ENCODE measurements around the gene PLCH2.

PLCH2 gene

DNA sequence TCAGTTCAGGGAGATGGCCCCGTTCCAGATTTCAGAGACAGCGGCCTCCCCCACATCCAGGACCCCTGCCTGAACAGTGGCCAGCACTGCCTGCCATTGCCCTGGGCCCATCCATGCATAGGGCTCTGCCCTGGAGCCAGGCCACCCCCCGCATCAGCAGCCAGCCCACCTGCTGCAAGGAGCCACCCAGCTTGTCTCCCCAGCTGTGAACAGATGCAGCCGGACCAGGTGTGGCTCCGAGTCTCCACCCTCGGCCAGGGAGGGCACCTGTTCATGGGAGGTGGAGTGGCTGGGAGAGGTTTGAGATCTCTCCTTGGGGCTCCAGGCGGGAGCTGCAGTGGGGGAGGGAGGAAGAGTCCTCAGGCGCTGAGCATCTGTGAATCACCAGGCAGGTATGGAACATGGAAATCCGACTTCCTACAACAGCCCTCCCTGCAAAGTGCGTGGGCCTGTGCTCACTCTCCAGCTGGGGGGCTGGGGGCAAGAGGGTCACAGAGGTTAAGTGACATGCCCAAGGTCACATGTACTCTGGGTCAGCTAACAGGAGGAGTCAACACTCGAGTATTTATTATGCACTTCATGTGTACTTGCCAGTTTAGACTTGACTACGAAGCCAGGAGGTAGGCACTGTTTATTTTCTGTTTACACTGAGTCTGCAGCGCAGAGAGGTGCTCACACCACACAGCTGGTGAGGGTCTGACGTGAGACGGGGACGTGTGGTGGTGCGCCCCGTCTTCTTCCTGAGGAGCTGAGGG lies 58.8 kb downstream of the PLCH2 start:
- Histone ChIP-seq H3K27me3 (replicated peaks; ENCODE audit: control insufficient read depth, insufficient read depth, low read length) (peaks cover 61% of the 10 kb centered on the region), H3K9me3 (ENCODE audit: control insufficient read depth, low read length) (no peaks in the 10 kb centered on the region), H3K36me3 (ENCODE audit: control insufficient read depth, insufficient read depth, low read length, severe bottlenecking) (no peaks in the 10 kb centered on the region), H3K9ac (ENCODE audit: low read length) (no peak overlapping the region), H3K4me3 (ENCODE audit: low read length) (no peak overlapping the region), H3K4me1 (ENCODE audit: control insufficient read depth, insufficient read depth, low read length) (no peaks in the 10 kb centered on the region)
- DNase-seq (ENCODE audit: low read depth), result peak; percentile 36

DNA sequence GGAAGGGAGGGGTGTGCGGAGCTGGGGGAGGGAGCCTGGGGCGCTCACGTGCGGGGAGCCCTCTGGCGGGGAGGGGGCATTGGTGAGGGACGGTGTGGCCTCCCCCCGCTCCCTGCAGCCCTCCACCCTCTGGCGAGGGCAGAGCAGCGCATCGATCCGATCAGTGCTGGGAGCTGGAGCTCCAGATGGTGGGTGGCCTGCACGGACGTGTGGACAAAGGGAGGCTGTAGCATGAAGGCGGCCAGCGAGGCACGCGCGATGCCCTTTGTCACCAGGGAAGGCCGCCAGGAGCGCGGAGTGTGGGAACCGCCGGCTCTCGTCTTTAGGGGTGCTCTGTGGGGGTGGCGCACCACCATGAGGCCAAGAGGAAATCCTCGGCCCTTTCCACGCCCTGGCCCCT lies 59.4 kb downstream of the PLCH2 start:
- DNase-seq (ENCODE audit: low read depth), result no peak

DNA sequence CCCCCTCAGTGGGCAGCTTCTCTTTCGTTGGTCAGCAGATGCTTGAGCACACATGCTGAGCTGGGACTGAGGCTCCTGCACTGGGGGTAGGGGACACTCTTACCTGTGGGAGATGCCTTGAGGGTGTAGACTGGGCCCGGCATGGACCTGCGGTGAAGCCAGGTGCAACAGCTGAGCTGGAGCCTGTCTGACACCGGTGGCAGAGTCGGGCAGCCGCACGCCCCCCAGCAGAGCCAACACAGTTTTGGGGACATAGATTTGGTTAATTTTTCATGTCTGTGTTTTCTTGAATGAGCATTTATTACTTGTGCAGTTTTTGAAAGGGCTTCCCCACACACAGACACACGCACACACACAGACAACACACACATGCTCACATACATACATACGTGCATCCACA lies 59.9 kb downstream of the PLCH2 start:
- no peak overlapping the region for H3K9ac ChIP-seq (ENCODE audit: low read length)
- DNase-seq (ENCODE audit: low read depth), result no peak
- H3K9me3 ChIP-seq (ENCODE audit: control insufficient read depth, low read length), result no peaks in the 10 kb centered on the region
- no peaks in the 10 kb centered on the region for H3K4me1 ChIP-seq (ENCODE audit: control insufficient read depth, insufficient read depth, low read length)
- no peaks in the 10 kb centered on the region for H3K36me3 ChIP-seq (ENCODE audit: control insufficient read depth, insufficient read depth, low read length, severe bottlenecking)
- H3K27me3 ChIP-seq (replicated peaks; ENCODE audit: control insufficient read depth, insufficient read depth, low read length), result peaks cover 60% of the 10 kb centered on the region
- no peak overlapping the region for H3K4me3 ChIP-seq (ENCODE audit: low read length)

More for the DNA sequence above, 59.4 kb downstream of the PLCH2 start:
- H3K4me1 ChIP-seq (ENCODE audit: control insufficient read depth, insufficient read depth, low read length), result no peaks in the 10 kb centered on the region
- H3K4me3 ChIP-seq (ENCODE audit: low read length), result no peak overlapping the region
- peaks cover 65% of the 10 kb centered on the region for H3K27me3 ChIP-seq (replicated peaks; ENCODE audit: control insufficient read depth, insufficient read depth, low read length)
- H3K36me3 ChIP-seq (ENCODE audit: control insufficient read depth, insufficient read depth, low read length, severe bottlenecking), result no peaks in the 10 kb centered on the region
- no peak overlapping the region for H3K9ac ChIP-seq (ENCODE audit: low read length)
- no peaks in the 10 kb centered on the region for H3K9me3 ChIP-seq (ENCODE audit: control insufficient read depth, low read length)

DNA sequence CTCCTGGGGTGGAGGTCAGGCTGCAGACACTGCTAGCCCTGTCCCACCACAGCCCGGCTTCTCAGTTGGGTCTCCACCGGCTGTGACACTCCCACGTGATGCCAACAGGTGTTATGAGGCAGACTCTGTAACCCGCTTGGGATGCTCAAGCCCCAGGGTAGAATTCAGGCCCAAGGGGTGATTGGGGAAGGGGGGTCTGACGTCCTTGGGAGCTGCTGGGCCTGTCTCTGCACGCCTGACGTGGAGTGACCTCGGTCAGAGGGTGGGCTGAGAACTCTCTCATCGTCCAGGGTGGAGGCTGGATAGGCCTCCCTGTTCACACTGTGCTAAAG lies 61.7 kb downstream of the PLCH2 start:
- H3K4me1 ChIP-seq (ENCODE audit: control insufficient read depth, insufficient read depth, low read length), result no peaks in the 10 kb centered on the region
- H3K27me3 ChIP-seq (replicated peaks; ENCODE audit: control insufficient read depth, insufficient read depth, low read length), result peaks cover 51% of the 10 kb centered on the region
- no peak overlapping the region for H3K4me3 ChIP-seq (ENCODE audit: low read length)
- no peaks in the 10 kb centered on the region for H3K9me3 ChIP-seq (ENCODE audit: control insufficient read depth, low read length)
- no peak for DNase-seq (ENCODE audit: low read depth)
- no peak overlapping the region for H3K9ac ChIP-seq (ENCODE audit: low read length)
- H3K36me3 ChIP-seq (ENCODE audit: control insufficient read depth, insufficient read depth, low read length, severe bottlenecking), result no peaks in the 10 kb centered on the region

GRCh38 chr1:2538376-2538775 lies 62.3 kb downstream of the PLCH2 start:
- DNase-seq (ENCODE audit: low read depth), result no peak
- H3K4me1 ChIP-seq (ENCODE audit: control insufficient read depth, insufficient read depth, low read length), result no peaks in the 10 kb centered on the region
- no peak overlapping the region for H3K9ac ChIP-seq (ENCODE audit: low read length)
- H3K27me3 ChIP-seq (replicated peaks; ENCODE audit: control insufficient read depth, insufficient read depth, low read length), result peaks cover 48% of the 10 kb centered on the region
- no peaks in the 10 kb centered on the region for H3K36me3 ChIP-seq (ENCODE audit: control insufficient read depth, insufficient read depth, low read length, severe bottlenecking)
- no peaks in the 10 kb centered on the region for H3K9me3 ChIP-seq (ENCODE audit: control insufficient read depth, low read length)
- H3K4me3 ChIP-seq (ENCODE audit: low read length), result no peak overlapping the region

DNA sequence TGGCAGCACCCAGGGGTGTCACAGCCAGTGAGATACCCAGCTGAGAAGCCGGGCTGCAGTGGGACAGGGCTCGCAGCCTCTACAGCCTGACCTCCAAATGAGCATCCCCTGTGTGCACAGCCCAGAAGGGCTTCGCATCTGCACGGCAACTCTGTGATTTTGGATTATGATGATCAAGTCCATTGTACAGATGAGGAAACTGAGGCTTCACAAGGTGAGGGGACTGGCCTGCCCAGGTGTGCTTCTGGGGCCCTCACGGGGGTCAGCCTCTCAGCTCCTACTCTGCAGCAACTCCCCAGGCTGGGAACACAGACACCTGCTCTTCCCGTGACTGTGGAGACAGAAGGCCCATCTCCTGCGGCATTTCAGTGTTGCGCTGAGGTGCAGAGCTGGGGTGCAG lies 62.8 kb downstream of the PLCH2 start:
- Histone ChIP-seq H3K36me3 (ENCODE audit: control insufficient read depth, insufficient read depth, low read length, severe bottlenecking) (no peaks in the 10 kb centered on the region), H3K9ac (ENCODE audit: low read length) (no peak overlapping the region), H3K9me3 (ENCODE audit: control insufficient read depth, low read length) (no peaks in the 10 kb centered on the region), H3K4me3 (ENCODE audit: low read length) (no peak overlapping the region), H3K27me3 (replicated peaks; ENCODE audit: control insufficient read depth, insufficient read depth, low read length) (peaks cover 45% of the 10 kb centered on the region), H3K4me1 (ENCODE audit: control insufficient read depth, insufficient read depth, low read length) (no peaks in the 10 kb centered on the region)
- no peak for DNase-seq (ENCODE audit: low read depth)

- Histone ChIP-seq H3K36me3 (ENCODE audit: control insufficient read depth, insufficient read depth, low read length, severe bottlenecking) (no peaks in the 10 kb centered on the region), H3K4me1 (ENCODE audit: control insufficient read depth, insufficient read depth, low read length) (no peaks in the 10 kb centered on the region), H3K27me3 (replicated peaks; ENCODE audit: control insufficient read depth, insufficient read depth, low read length) (peaks cover 43% of the 10 kb centered on the region), H3K9ac (ENCODE audit: low read length) (no peak overlapping the region), H3K4me3 (ENCODE audit: low read length) (no peak overlapping the region), H3K9me3 (ENCODE audit: control insufficient read depth, low read length) (no peaks in the 10 kb centered on the region)
- no peak for DNase-seq (ENCODE audit: low read depth)
Measured at GRCh38 chr1:2539312-2539907, 63.3 kb downstream of the PLCH2 start.

DNA sequence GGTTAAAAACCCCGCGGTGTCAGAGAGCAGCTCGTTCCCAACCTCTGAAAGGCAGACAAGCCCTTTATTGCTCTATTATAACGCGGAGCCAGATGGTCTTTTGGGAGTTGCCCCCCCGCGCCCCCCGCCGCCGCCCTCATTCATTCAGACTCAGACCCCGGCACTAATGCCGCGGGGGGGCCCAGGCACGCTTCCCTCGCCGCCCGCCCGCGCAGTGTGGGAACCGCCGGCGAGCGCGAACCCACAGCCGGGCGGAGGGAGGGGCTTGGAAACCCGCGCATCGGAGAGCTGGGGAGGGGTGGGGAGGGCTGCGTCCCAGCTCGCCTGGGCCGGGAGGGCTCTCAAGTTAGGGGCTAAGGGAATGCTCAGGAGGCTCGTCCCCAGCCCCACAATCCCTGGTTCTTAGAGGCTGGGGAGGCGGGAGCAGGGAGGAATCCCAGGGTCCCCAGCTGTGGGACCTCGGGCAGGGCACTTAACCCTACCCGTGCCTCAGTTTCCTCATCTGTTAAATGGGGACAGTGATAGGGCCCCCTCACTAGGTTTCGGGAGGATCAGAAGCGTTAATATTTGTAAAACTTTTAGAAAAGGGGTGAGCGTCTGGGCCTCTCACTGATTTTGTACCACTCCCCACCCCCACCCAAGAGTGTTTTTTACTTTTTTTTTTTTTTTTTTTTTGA lies 64.9 kb downstream of the PLCH2 start:
- no peaks in the 10 kb centered on the region for H3K4me1 ChIP-seq (ENCODE audit: control insufficient read depth, insufficient read depth, low read length)
- H3K4me3 ChIP-seq (ENCODE audit: low read length), result no peak overlapping the region
- no peak overlapping the region for H3K9ac ChIP-seq (ENCODE audit: low read length)
- H3K9me3 ChIP-seq (ENCODE audit: control insufficient read depth, low read length), result no peaks in the 10 kb centered on the region
- peaks cover 30% of the 10 kb centered on the region for H3K27me3 ChIP-seq (replicated peaks; ENCODE audit: control insufficient read depth, insufficient read depth, low read length)
- no peak for DNase-seq (ENCODE audit: low read depth)
- no peaks in the 10 kb centered on the region for H3K36me3 ChIP-seq (ENCODE audit: control insufficient read depth, insufficient read depth, low read length, severe bottlenecking)

DNA sequence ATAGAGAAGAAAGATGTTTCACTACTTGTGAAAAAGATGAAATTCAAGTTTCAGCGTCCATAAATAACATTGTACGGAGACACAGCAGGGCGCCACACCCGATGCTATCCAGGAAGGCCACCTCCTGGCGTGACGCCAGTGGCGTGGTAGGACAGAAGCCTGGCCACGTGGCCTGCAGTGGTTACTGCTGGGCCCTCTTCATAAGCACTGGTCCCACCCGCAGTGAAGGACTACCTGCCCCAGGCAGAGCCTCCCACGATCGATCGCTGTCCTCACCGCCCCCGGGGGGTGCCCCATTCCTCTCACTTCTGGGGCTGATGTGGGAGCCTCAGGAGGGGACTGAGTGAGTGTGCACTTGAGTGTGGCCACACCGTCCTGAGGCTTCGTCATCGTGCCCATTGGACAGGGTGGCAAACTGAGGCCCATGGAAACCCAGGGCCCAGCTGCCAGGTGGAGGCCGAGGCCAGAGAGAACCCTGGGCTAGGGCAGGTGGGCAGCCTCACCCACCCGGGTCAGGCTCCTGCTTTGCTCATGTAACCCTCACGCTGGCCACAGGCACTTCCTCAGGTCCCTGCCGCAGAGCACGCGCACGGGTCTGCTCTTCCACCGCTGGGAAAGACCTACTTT lies 65.6 kb downstream of the PLCH2 start:
- H3K9me3 ChIP-seq (ENCODE audit: control insufficient read depth, low read length), result no peaks in the 10 kb centered on the region
- H3K4me1 ChIP-seq (ENCODE audit: control insufficient read depth, insufficient read depth, low read length), result peaks cover 2% of the 10 kb centered on the region

DNA sequence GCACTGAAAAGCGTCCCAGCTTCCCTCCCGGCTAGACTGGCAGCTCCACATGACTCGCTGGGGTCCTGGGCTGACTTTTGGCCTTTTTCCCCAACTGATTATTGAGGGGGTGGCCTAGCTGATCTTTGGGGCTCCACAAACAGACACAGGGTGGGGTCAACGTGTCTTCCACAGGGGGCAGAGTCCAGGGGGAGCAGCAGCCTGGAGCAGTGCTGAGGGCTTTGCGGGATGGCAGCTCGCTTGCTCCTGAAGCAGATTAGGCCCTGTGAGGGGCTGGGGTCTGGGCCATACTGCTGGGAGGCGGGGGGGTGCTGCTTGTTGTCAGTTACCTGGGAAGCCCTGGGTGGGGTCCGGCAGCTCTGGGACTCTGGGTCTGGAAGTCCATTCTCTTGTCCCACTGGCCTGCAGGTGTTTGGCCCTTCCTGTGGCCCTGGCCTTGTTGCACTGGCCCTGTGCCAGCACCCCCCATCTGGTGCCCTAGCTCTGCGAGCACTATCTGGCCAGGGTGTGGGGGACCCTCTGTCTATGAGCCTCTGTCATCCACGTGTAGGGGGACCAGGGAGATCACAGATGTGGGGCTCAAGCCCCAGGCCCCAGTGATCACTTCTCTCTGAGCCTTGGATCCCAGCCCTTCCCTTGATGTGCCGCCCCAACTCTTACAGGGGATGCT lies 66.3 kb downstream of the PLCH2 start:
- H3K27me3 ChIP-seq (replicated peaks; ENCODE audit: control insufficient read depth, insufficient read depth, low read length), result peaks cover 22% of the 10 kb centered on the region
- H3K9ac ChIP-seq (ENCODE audit: low read length), result no peak overlapping the region
- peaks cover 8% of the 10 kb centered on the region for H3K4me1 ChIP-seq (ENCODE audit: control insufficient read depth, insufficient read depth, low read length)
- H3K9me3 ChIP-seq (ENCODE audit: control insufficient read depth, low read length), result no peaks in the 10 kb centered on the region
- H3K4me3 ChIP-seq (ENCODE audit: low read length), result no peak overlapping the region
- H3K36me3 ChIP-seq (ENCODE audit: control insufficient read depth, insufficient read depth, low read length, severe bottlenecking), result no peaks in the 10 kb centered on the region
- DNase-seq (ENCODE audit: low read depth), result no peak

More for the DNA sequence above, 65.6 kb downstream of the PLCH2 start:
- Histone ChIP-seq H3K4me3 (ENCODE audit: low read length) (no peak overlapping the region), H3K36me3 (ENCODE audit: control insufficient read depth, insufficient read depth, low read length, severe bottlenecking) (no peaks in the 10 kb centered on the region), H3K27me3 (replicated peaks; ENCODE audit: control insufficient read depth, insufficient read depth, low read length) (peaks cover 24% of the 10 kb centered on the region), H3K9ac (ENCODE audit: low read length) (no peak overlapping the region)
- no peak for DNase-seq (ENCODE audit: low read depth)

DNA sequence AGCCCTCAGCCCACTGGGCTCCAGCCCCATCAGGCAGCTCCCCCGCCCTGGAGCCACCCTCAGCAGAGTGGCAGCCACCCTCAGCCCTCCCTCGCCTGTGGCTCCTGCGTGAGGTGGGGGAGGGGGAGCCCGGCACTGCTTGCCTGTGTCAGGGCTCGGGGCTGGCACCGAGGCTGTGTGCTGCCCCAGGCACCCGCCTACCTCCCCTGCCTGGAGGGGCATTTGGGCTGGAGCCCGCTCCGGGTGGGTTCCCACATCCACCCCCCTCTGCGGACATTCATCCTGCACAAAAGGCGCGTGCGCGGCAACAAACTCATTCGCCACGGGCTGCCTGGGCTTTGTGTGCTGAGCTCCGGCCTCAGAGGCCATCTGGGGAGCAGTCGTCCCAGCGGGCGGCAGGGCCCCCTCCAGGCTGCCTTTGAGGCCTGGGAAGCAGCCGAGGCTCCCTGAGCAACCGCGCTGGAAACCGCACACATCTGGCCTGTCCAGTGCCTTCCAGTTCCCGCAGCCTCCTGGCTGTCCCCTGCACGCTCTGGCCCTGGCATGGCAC lies 67.5 kb downstream of the PLCH2 start:
- no peak for DNase-seq (ENCODE audit: low read depth)
- Histone ChIP-seq H3K9me3 (ENCODE audit: control insufficient read depth, low read length) (no peaks in the 10 kb centered on the region), H3K9ac (ENCODE audit: low read length) (no peak overlapping the region), H3K36me3 (ENCODE audit: control insufficient read depth, insufficient read depth, low read length, severe bottlenecking) (no peaks in the 10 kb centered on the region), H3K4me1 (ENCODE audit: control insufficient read depth, insufficient read depth, low read length) (peaks cover 16% of the 10 kb centered on the region), H3K4me3 (ENCODE audit: low read length) (no peak overlapping the region), H3K27me3 (replicated peaks; ENCODE audit: control insufficient read depth, insufficient read depth, low read length) (peaks cover 11% of the 10 kb centered on the region)

Data from adipocyte (in vitro differentiated cells).